Left lung (tissue), 10 donors: ENCODE measurements around the gene FBLIM1. TPM values are rescaled to one million over a fixed set of nuclear protein-coding genes. Genes with fewer than 3 reads are reported as not detected.
A peak's percentile ranks its signal among the peaks of the same experiment; 100 is the strongest.

ENCODE experiments used
- ATAC-seq: fragments of 200-7000 bp; cut with Tn5 transposase; one replicate; pipeline ENCODE4 v1.9.1; 2020; ENCODE audit warnings: moderate library complexity
- DNase-seq, 4 donors: peaks; one replicate each; pipeline ENCODE4 v3.0.0-alpha.2; 2013 to 2020
- H3K27ac ChIP-seq, 2 donors: fragments of 200-600 bp; sonication (generic) in 1 of 2; one replicate each; pipeline versions ENCODE4 v1.5.0 to v1.8.0; 2020 to 2021
- H3K27me3 ChIP-seq, 2 donors: fragments of 200-600 bp; sonication (generic) in 1 of 2; one replicate each; pipeline versions ENCODE4 v1.5.0 to v1.8.0; 2020 to 2021
- H3K36me3 ChIP-seq, 2 donors: fragments of 200-600 bp; sonication (generic) in 1 of 2; one replicate each; pipeline versions ENCODE4 v1.5.0 to v1.8.0; 2020 to 2021
- H3K4me1 ChIP-seq, 2 donors: fragments of 200-600 bp; one replicate each; pipeline ENCODE4 v1.8.0; 2021
- H3K4me3 ChIP-seq, 2 donors: fragments of 200-600 bp; sonication (generic) in 1 of 2; one replicate each; pipeline versions ENCODE4 v1.5.0 to v1.8.0; 2020 to 2021; ENCODE audit warnings: mild to moderate bottlenecking in 1 of 2
- H3K9me3 ChIP-seq, 2 donors: fragments of 200-600 bp; sonication (generic) in 1 of 2; one replicate each; pipeline versions ENCODE4 v1.5.0 to v1.8.0; 2020 to 2021
- CTCF ChIP-seq, 2 donors: fragments of 200-600 bp; sonication (generic) in 1 of 2; IDR thresholded peaks; one replicate each; pipeline versions ENCODE4 v1.5.0 to v1.8.0; 2021; ENCODE audit warnings: antibody characterized with exemption in 2 of 2
- intact Hi-C, 2 donors: fragments of 100-400 bp; cut with DNase I; formaldehyde crosslinking; loops; one replicate each; pipeline versions ENCODE4 v1.11.2 to v1.14.2; 2022
- polyA plus RNA-seq, 6 donors: library from polyadenylated mRNA; unstranded; fragments of 120-200 nt; gene quantifications; one replicate each; pipeline ENCODE4 v1.2.1, GENCODE V29; 2013; ENCODE audit not compliant: insufficient read length in 6 of 6
- total RNA-seq, 2 donors: library from RNA; stranded (reverse); fragmentation: NEBNext Ultra II Directional; extraction: Animal tissue kit (Norgen Biotek cat#: 25700); gene quantifications; one replicate each; pipeline ENCODE4 v1.2.1, GENCODE V29; 2021
- donor health status: DM: no; HTN: yes; CAD: no.
- donor health status: DM: no; HTN: no; CAD: no.

FBLIM1 gene
- total and polyA plus RNA-seq, 8 donors = 52.3 to 90.0 (median 69.0) TPM

DNA sequence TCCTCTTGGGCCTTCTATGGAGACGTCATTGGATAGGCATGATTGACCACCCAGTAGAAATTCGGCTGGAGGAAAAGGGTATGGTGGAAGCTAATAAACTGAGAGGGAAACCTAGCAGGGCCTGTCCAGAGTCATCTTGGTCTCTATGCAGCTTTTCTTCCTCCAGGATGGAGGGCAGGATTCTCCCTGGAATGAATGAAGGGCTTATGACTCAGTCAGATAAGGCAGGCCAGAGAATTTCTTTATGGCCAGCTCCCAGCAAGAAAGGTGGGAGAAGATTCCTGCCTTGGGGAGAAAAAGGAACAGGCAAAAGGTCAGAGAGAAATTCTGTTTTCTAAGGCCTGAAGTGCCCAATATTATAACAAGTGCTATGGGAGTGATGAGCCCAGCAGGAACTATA lies 17.1 kb downstream of the FBLIM1 start:
- DNase-seq (no peak), ATAC-seq (no peak)
- Histone ChIP-seq H3K4me3 (no peak overlapping the region), H3K9me3 (no peaks in the 10 kb centered on the region), H3K4me1 (no peaks in the 10 kb centered on the region), H3K27ac (no peak overlapping the region), H3K36me3 (peaks cover 0 to 11% of the 10 kb centered on the region in 2 donors), H3K27me3 (no peaks in the 10 kb centered on the region)
- TF ChIP-seq CTCF (IDR thresholded peaks at IDR 0.05) = no peak
- intact Hi-C loops = no loop called here

GRCh38 chr1:15777909-15778707 lies 19.5 kb downstream of the FBLIM1 start:
- no peak for ATAC-seq
- H3K36me3 ChIP-seq = no peaks in the 10 kb centered on the region
- TF ChIP-seq CTCF (IDR thresholded peaks at IDR 0.05) = no peak
- no peak for DNase-seq
- H3K9me3 ChIP-seq = no peaks in the 10 kb centered on the region
- no peaks in the 10 kb centered on the region for H3K4me1 ChIP-seq
- no peak overlapping the region for H3K4me3 ChIP-seq
- intact Hi-C loops = no loop called here
- H3K27ac ChIP-seq = no peak overlapping the region
- H3K27me3 ChIP-seq = no peaks in the 10 kb centered on the region

DNA sequence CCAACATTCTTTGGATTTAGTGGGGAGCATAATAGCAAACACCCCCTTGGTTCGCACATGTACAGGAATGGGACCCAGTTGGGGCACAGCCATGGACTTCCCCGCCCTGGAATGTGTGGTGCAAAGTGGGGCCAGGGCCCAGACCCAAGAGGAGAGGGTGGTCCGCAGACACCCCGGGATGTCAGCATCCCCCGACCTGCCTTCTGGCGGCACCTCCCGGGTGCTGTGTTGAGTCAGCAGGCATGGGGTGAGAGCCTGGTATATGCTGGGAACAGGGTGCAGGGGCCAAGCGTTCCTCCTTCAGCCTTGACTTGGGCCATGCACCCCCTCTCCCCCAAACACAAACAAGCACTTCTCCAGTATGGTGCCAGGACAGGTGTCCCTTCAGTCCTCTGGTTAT lies 27.1 kb downstream of the FBLIM1 start:
- H3K27ac ChIP-seq = no peak overlapping the region
- H3K36me3 ChIP-seq = no peaks in the 10 kb centered on the region
- H3K27me3 ChIP-seq = no peaks in the 10 kb centered on the region
- H3K9me3 ChIP-seq = no peaks in the 10 kb centered on the region
- TF ChIP-seq CTCF (IDR thresholded peaks at IDR 0.05) = no peak
- no peak for DNase-seq
- H3K4me3 ChIP-seq = no peak overlapping the region
- ATAC-seq = no peak
- peaks cover 0 to 4% of the 10 kb centered on the region in 2 donors for H3K4me1 ChIP-seq
- intact Hi-C loops = no loop called here

- Histone ChIP-seq H3K4me1 (peaks cover 0 to 4% of the 10 kb centered on the region in 2 donors), H3K27me3 (no peaks in the 10 kb centered on the region), H3K27ac (no peak overlapping the region), H3K4me3 (no peak overlapping the region), H3K36me3 (no peaks in the 10 kb centered on the region), H3K9me3 (no peaks in the 10 kb centered on the region)
- intact Hi-C loops = no loop called here
- DNase-seq (peak in 1 of 4 donors; percentile 21), ATAC-seq (peak; percentile 38)
- TF ChIP-seq CTCF (IDR thresholded peaks at IDR 0.05) = no peak
These were observed 28.0 kb downstream of the FBLIM1 start for GRCh38 chr1:15786581-15786980.

DNA sequence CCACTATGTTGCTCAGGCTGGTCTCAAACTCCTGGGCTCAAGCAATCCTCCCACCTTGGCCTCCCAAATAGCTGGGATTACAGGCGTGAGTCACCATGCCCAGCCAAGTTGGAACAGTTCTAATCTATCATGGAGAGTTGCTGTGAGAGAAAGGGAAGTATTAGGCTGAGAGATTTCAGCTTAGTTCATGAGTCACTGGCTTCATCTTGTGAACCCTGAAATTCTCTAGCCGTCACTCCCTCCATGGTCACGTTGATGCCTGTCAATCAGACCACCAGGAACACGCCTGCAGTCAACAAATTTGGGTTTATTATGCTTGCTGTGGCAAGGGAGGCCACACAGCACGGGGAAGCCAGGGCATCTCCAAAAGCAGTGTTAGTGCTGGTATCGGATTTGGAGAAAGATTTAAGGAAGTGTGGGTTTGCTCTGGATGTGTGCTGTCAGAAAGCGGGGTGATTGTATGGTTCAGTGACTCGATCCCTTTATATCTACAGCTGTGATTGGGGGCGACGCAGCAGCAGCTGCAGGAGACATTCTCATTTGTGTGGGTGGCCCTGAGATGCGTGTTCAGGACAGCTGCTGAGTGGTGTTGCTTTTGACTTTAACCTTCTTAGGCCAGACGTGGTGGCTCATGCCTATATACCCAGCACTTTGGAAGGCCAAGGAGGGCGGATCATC lies 30.2 kb downstream of the FBLIM1 start:
- no peaks in the 10 kb centered on the region for H3K9me3 ChIP-seq
- H3K27me3 ChIP-seq = no peaks in the 10 kb centered on the region
- no peaks in the 10 kb centered on the region for H3K36me3 ChIP-seq
- H3K4me1 ChIP-seq = peaks cover 0 to 13% of the 10 kb centered on the region in 2 donors
- peak overlapping the region in 1 of 2 donors; percentile 48 for H3K27ac ChIP-seq
- intact Hi-C loops = no loop called here
- DNase-seq (no peak), ATAC-seq (peak; percentile 26)
- TF ChIP-seq CTCF (IDR thresholded peaks at IDR 0.05) = no peak
- H3K4me3 ChIP-seq = no peak overlapping the region
